Esophagus squamous epithelium (tissue), 4 donors: Measurements from ENCODE around the gene SATB2.

ENCODE experiments used
- CTCF ChIP-seq, 6 experiments: fragments of 450-650 bp in 4 of 6; fragments of 200-600 bp in 2 of 6; sonication (generic) in 2 of 6; IDR thresholded peaks; one replicate each; pipeline ENCODE4 v1.5.1; 2016 to 2019; ENCODE audit warnings: antibody characterized with exemption in 6 of 6, mild to moderate bottlenecking in 4 of 6, moderate library complexity in 4 of 6
- POLR2A ChIP-seq, 4 donors: fragments of 450-650 bp; IDR thresholded peaks; one replicate each; pipeline ENCODE4 v1.6.1; 2017; ENCODE audit warnings: antibody characterized with exemption in 4 of 4, mild to moderate bottlenecking in 4 of 4, moderate library complexity in 3 of 4

DNA sequence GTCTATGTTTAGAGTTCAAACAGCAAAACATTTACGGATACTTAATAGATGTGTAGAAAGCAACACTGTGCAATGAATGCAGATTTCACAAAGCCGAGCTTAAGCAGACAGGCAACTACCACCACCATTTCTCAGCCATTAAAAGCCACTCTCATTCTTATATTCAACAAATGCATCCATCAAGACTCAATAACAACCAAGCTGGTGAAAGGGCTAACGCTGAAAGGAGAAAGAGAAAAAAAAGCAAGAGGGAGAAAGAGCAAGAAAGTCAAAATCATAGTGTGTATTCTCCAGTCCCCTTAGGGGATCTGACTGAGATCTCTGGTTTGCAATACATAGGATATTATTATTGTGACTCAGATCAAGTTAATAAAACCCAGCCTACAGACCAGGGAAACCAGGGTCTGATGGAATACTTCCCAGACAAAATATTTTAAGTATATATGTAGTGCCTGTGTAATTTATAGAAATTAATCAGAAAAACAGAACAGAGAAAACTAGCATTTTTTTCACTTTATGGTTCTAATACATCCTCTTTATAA lies 14.1 kb downstream of the SATB2 start:
- TF ChIP-seq CTCF (IDR thresholded peaks at IDR 0.05) (no peak), POLR2A (IDR thresholded peaks at IDR 0.05) (no peak)
